ENCODE results near the gene MTMR3. TPM values are rescaled to one million over a fixed set of nuclear protein-coding genes. Genes with fewer than 3 reads are reported as not detected.

Gene MTMR3
- total and polyA plus RNA-seq, 2 donors (not counting 1 experiment from before 2014, with no cell fraction given): 31.7 to 67.8 TPM

GRCh38 chr22:29958170-29958569 lies 75.2 kb downstream of the MTMR3 start:
- POLR2A ChIA-PET: no interaction called here
- Mint-ChIP-seq H3K9me3 (ENCODE audit: insufficient read depth) (no peaks in the 10 kb centered on the region), H3K4me3 (no peak overlapping the region), H3K27ac (no peak overlapping the region), H3K4me1 (peaks cover 5% of the 10 kb centered on the region), H3K27me3 (no peaks in the 10 kb centered on the region)
- no peak for TF ChIP-seq EZH2 (IDR thresholded peaks at IDR 0.05; ENCODE audit: borderline replicate concordance, insufficient read depth, low read depth, low read length, poor library complexity, severe bottlenecking)
- TF ChIP-seq CTCF (IDR thresholded peaks at IDR 0.05): no peak
- Histone ChIP-seq H4K20me1 (ENCODE audit: control insufficient read depth, insufficient read depth, low read length, poor library complexity, severe bottlenecking) (peaks cover 56% of the 10 kb centered on the region), H3K4me1 (ENCODE audit: control insufficient read depth in 2 of 2, insufficient read depth in 2 of 2, low read length in 2 of 2) (no peaks in the 10 kb centered on the region), H3K9me3 (ENCODE audit: control extremely low read depth in 1 of 3, control insufficient read depth in 2 of 3, insufficient read depth in 1 of 3, low read length in 2 of 3) (no peaks in the 10 kb centered on the region), H3K36me3 (replicated peaks in 1 of 2; ENCODE audit: control extremely low read depth in 1 of 2, control insufficient read depth in 1 of 2, extremely low read depth in 1 of 2, insufficient read depth in 2 of 2, low read length in 1 of 2) (peaks cover 9 to 14% of the 10 kb centered on the region in 2 experiments), H3K4me2 (replicated peaks; ENCODE audit: low read depth, low read length, poor library complexity, severe bottlenecking) (no peak overlapping the region), H3K9ac (ENCODE audit: low read length) (no peak overlapping the region), H3K79me2 (ENCODE audit: control insufficient read depth, insufficient read depth, low read length) (peaks cover 45% of the 10 kb centered on the region), H3K4me3 (ENCODE audit: control extremely low read depth in 1 of 5, extremely low read depth in 1 of 5, insufficient read depth in 1 of 5, low read depth in 2 of 5, low read length in 4 of 5) (no peak overlapping the region), H2AFZ (ENCODE audit: insufficient read depth, low read depth, low read length, poor library complexity, severe bottlenecking) (no peak overlapping the region), H3K27ac (ENCODE audit: low read length in 2 of 2) (no peak overlapping the region), H3K27me3 (replicated peaks in 1 of 4; ENCODE audit: control extremely low read depth in 1 of 4, control insufficient read depth in 3 of 4, insufficient read depth in 4 of 4, low read length in 3 of 4) (no peaks in the 10 kb centered on the region)
- no peak for DNase-seq
- no peak for ATAC-seq (ENCODE audit: low read depth)
- 100% methylated on average over 2 of the region's 2 CpGs for WGBS (ENCODE audit: insufficient coverage)
- CTCF ChIA-PET: no interaction called here
- intact Hi-C loops (cut with micrococcal nuclease): no loop called here

GRCh38 chr22:29964776-29965175 lies 81.8 kb downstream of the MTMR3 start:
- ChIA-PET CTCF (no interaction called here), POLR2A (no interaction called here)
- no peaks in the 10 kb centered on the region for H3K9me3 ChIP-seq (ENCODE audit: control extremely low read depth in 1 of 3, control insufficient read depth in 2 of 3, insufficient read depth in 1 of 3, low read length in 2 of 3)
- H3K27me3 ChIP-seq (replicated peaks in 1 of 4; ENCODE audit: control extremely low read depth in 1 of 4, control insufficient read depth in 3 of 4, insufficient read depth in 4 of 4, low read length in 3 of 4): no peaks in the 10 kb centered on the region
- no peak overlapping the region for H3K4me2 ChIP-seq (replicated peaks; ENCODE audit: low read depth, low read length, poor library complexity, severe bottlenecking)
- no peak for TF ChIP-seq EZH2 (IDR thresholded peaks at IDR 0.05; ENCODE audit: borderline replicate concordance, insufficient read depth, low read depth, low read length, poor library complexity, severe bottlenecking)
- TF ChIP-seq CTCF (IDR thresholded peaks at IDR 0.05): no peak
- peaks cover 2 to 5% of the 10 kb centered on the region in 2 experiments for H3K36me3 ChIP-seq (replicated peaks in 1 of 2; ENCODE audit: control extremely low read depth in 1 of 2, control insufficient read depth in 1 of 2, extremely low read depth in 1 of 2, insufficient read depth in 2 of 2, low read length in 1 of 2)
- Mint-ChIP-seq H3K4me1 (peaks cover 22% of the 10 kb centered on the region), H3K27me3 (no peaks in the 10 kb centered on the region), H3K4me3 (no peak overlapping the region), H3K9me3 (ENCODE audit: insufficient read depth) (no peaks in the 10 kb centered on the region), H3K27ac (no peak overlapping the region)
- WGBS (ENCODE audit: insufficient coverage): 17% methylated on average over 1 of the region's 5 CpGs
- H3K79me2 ChIP-seq (ENCODE audit: control insufficient read depth, insufficient read depth, low read length): peaks cover 37% of the 10 kb centered on the region
- intact Hi-C loops (cut with micrococcal nuclease): no loop called here
- H3K4me3 ChIP-seq (ENCODE audit: control extremely low read depth in 1 of 5, extremely low read depth in 1 of 5, insufficient read depth in 1 of 5, low read depth in 2 of 5, low read length in 4 of 5): no peak overlapping the region
- peaks cover 3 to 6% of the 10 kb centered on the region in 2 donors for H3K4me1 ChIP-seq (ENCODE audit: control insufficient read depth in 2 of 2, insufficient read depth in 2 of 2, low read length in 2 of 2)
- DNase-seq (no peak), ATAC-seq (ENCODE audit: low read depth) (no peak)
- no peak overlapping the region for H3K27ac ChIP-seq (ENCODE audit: low read length in 2 of 2)
- peaks cover 21% of the 10 kb centered on the region for H4K20me1 ChIP-seq (ENCODE audit: control insufficient read depth, insufficient read depth, low read length, poor library complexity, severe bottlenecking)
- no peak overlapping the region for H2AFZ ChIP-seq (ENCODE audit: insufficient read depth, low read depth, low read length, poor library complexity, severe bottlenecking)
- no peak overlapping the region for H3K9ac ChIP-seq (ENCODE audit: low read length)
